CD4-positive, alpha-beta T cell (primary cell): ENCODE results near the gene KRTAP4-2. TPM values are rescaled to one million over a fixed set of nuclear protein-coding genes. Genes with fewer than 3 reads are reported as not detected.
"Not testable (repeated sequence)": the region's sequence is repeated elsewhere in the genome, so short reads cannot be mapped to it uniquely, and the experiment has no call there.

Experiments
- ATAC-seq: fragments of 200-7000 bp; cut with Tn5 transposase; one replicate; pipeline ENCODE4 v1.10.0; 2022; ENCODE audit warnings: mild to moderate bottlenecking; ENCODE audit not compliant: poor library complexity
- CTCF ChIA-PET: fragments of 350-600 bp; sonication (Branson Sonifier 250); formaldehyde crosslinking; loops from one replicate; lab custom pipeline; 2021; ENCODE audit warnings: antibody characterized with exemption, inconsistent platforms; lab: Charles Lee
- POLR2A ChIA-PET: fragments of 350-600 bp; sonication (Branson Sonifier 250); formaldehyde crosslinking; loops from one replicate; lab custom pipeline; 2021; ENCODE audit warnings: antibody characterized with exemption, inconsistent platforms; lab: Charles Lee
- DNase-seq, 14 experiments: peaks; one replicate each; pipeline ENCODE4 v3.0.0-alpha.2; 2013 to 2020; ENCODE audit warnings: mixed read lengths in 2 of 14
- H3K27ac ChIP-seq, 2 donors: one replicate each; pipeline versions ENCODE4 v1.5.1 to v1.7.0; 2013; ENCODE audit warnings: low read length in 2 of 2, low read depth in 1 of 2, mild to moderate bottlenecking in 1 of 2
- H3K27me3 ChIP-seq, 2 experiments: 1 replicate in 1 of 2; 2 replicates in 1 of 2; pipeline versions ENCODE4 v1.6.1 to v1.7.0; 2013; ENCODE audit warnings: low read length in 2 of 2, control low read depth in 1 of 2, mild to moderate bottlenecking in 1 of 2, moderate library complexity in 1 of 2; ENCODE audit not compliant: insufficient read depth in 2 of 2, control insufficient read depth in 1 of 2
- H3K36me3 ChIP-seq: one replicate; pipeline ENCODE4 v1.6.1; 2013; ENCODE audit warnings: low read length, control low read depth; ENCODE audit not compliant: insufficient read depth
- H3K4me1 ChIP-seq: one replicate; pipeline ENCODE4 v1.6.1; 2013; ENCODE audit warnings: low read length, control low read depth; ENCODE audit not compliant: insufficient read depth
- H3K4me3 ChIP-seq: one replicate; pipeline ENCODE4 v1.5.1; 2013; ENCODE audit warnings: mild to moderate bottlenecking, low read length, moderate library complexity
- H3K9me3 ChIP-seq, 2 experiments: 1 replicate in 1 of 2; 2 replicates in 1 of 2; pipeline versions ENCODE4 v1.6.1 to v1.7.0; 2013; ENCODE audit warnings: low read length in 2 of 2, mild to moderate bottlenecking in 2 of 2, control low read depth in 1 of 2, moderate library complexity in 1 of 2; ENCODE audit not compliant: control insufficient read depth in 1 of 2, insufficient read depth in 1 of 2
- H3K27ac Mint-ChIP-seq: one replicate; pipeline ENCODE4 v1.8.0; 2020; ENCODE audit warnings: mixed read lengths
- H3K27me3 Mint-ChIP-seq: one replicate; pipeline ENCODE4 v1.8.0; 2021; ENCODE audit warnings: mixed read lengths
- H3K36me3 Mint-ChIP-seq: one replicate; pipeline ENCODE4 v1.8.0; 2021; ENCODE audit warnings: low read depth, mixed read lengths
- H3K4me1 Mint-ChIP-seq: one replicate; pipeline ENCODE4 v1.8.0; 2021; ENCODE audit warnings: low read depth, mixed read lengths
- H3K4me3 Mint-ChIP-seq: one replicate; pipeline ENCODE4 v1.8.0; 2020; ENCODE audit warnings: mild to moderate bottlenecking, mixed read lengths
- H3K9me3 Mint-ChIP-seq: one replicate; pipeline ENCODE4 v1.8.0; 2020; ENCODE audit warnings: mixed read lengths
- CTCF ChIP-seq: fragments of 200-600 bp; IDR thresholded peaks from one replicate; pipeline ENCODE4 v1.8.0; 2022; ENCODE audit warnings: antibody characterized with exemption, mild to moderate bottlenecking
- intact Hi-C, 2 experiments: fragments of 100-400 bp; cut with DNase I in 1 of 2; cut with micrococcal nuclease in 1 of 2; formaldehyde crosslinking; loops; one replicate each; pipeline versions ENCODE4 v1.15.1 to v1.9.0; 2023 to 2025; cut with DNase I, micrococcal nuclease
- total RNA-seq, 174 experiments: library from RNA in 2 of 174; stranded (reverse) in 2 of 174; gene quantifications; one replicate each; pipeline ENCODE4 v1.2.3 and lab custom pipeline; 2021 to 2026

The KRTAP4-2 gene
- total RNA-seq, 2 experiments from 2014 or later: not detected

GRCh38 chr17:41149652-41149985, 28.4 kb downstream of the KRTAP4-2 start, which contains the start of gene KRTAP4-5:
KRTAP4-5 (minus strand) TSS chr17:41149825; CDS start chr17:41149767, 58 bp downstream.
- TF ChIP-seq CTCF: no peak
- CTCF ChIA-PET: no interaction called here
- no peak within 1 kb of the TSS for H3K4me3 Mint-ChIP-seq
- Histone ChIP-seq H3K36me3 (no peaks in the 10 kb centered on the region), H3K4me3 (no peak within 1 kb of the TSS), H3K4me1 (no peaks in the 10 kb centered on the region), H3K27ac (no peak within 1 kb of the TSS), H3K27me3 (no peaks in the 10 kb centered on the region), H3K9me3 (no peaks in the 10 kb centered on the region)
- POLR2A ChIA-PET: no interaction called here
- H3K27ac Mint-ChIP-seq: no peak within 1 kb of the TSS
- intact Hi-C loops: no loop called here
- no peak for DNase-seq
- no peaks in the 10 kb centered on the region for H3K9me3 Mint-ChIP-seq
- H3K36me3 Mint-ChIP-seq: no peaks in the 10 kb centered on the region
- no peak for ATAC-seq
- peaks cover 4% of the 10 kb centered on the region for H3K4me1 Mint-ChIP-seq
- peaks cover 13% of the 10 kb centered on the region for H3K27me3 Mint-ChIP-seq

- H3K27ac Mint-ChIP-seq, H3K4me1 Mint-ChIP-seq, H3K4me1 ChIP-seq, H3K9me3 ChIP-seq, H3K9me3 Mint-ChIP-seq, ATAC-seq, H3K4me3 ChIP-seq, POLR2A ChIA-PET, H3K36me3 Mint-ChIP-seq, DNase-seq, H3K27ac ChIP-seq, H3K36me3 ChIP-seq, intact Hi-C loops, CTCF ChIA-PET, H3K4me3 Mint-ChIP-seq, H3K27me3 ChIP-seq: not testable (repeated sequence)
- peaks cover 13% of the 10 kb centered on the region for H3K27me3 Mint-ChIP-seq
These were observed 28.9 kb downstream of the KRTAP4-2 start for GRCh38 chr17:41148971-41149651.

- ChIA-PET CTCF (no interaction called here), POLR2A (no interaction called here)
- no peaks in the 10 kb centered on the region for H3K36me3 ChIP-seq
- ATAC-seq: no peak
- Mint-ChIP-seq H3K27me3 (peaks cover 5% of the 10 kb centered on the region), H3K36me3 (peaks cover 10% of the 10 kb centered on the region), H3K9me3 (peaks cover 5% of the 10 kb centered on the region), H3K4me1 (no peaks in the 10 kb centered on the region), H3K27ac (no peak overlapping the region), H3K4me3 (no peak overlapping the region)
- no peak overlapping the region for H3K4me3 ChIP-seq
- no peak for DNase-seq
- H3K9me3 ChIP-seq: peaks cover 5 to 9% of the 10 kb centered on the region in 2 experiments
- H3K27me3 ChIP-seq: no peaks in the 10 kb centered on the region
- H3K27ac ChIP-seq: no peak overlapping the region
- intact Hi-C loops: no loop called here
- no peaks in the 10 kb centered on the region for H3K4me1 ChIP-seq
- no peak for TF ChIP-seq CTCF
These were observed 30.4 kb downstream of the KRTAP4-2 start for GRCh38 chr17:41147531-41148204.
